CD14-positive monocyte (primary cell): ENCODE results near the gene AK6. TPM values are rescaled to one million over a fixed set of nuclear protein-coding genes. Genes with fewer than 3 reads are reported as not detected.

Experiments used
- DNase-seq, 3 donors: peaks; one replicate each; pipeline ENCODE4 v3.0.0-alpha.2; 2011 to 2022
- H2AFZ ChIP-seq: 2 replicates; pipeline ENCODE4 v1.6.0; 2012; ENCODE audit warnings: mild to moderate bottlenecking, low read depth, low read length, inconsistent platforms; ENCODE audit not compliant: insufficient read depth, poor library complexity, severe bottlenecking
- H3K27ac ChIP-seq, 2 donors: 1 replicate in 1 of 2; 2 replicates in 1 of 2; pipeline ENCODE4 v1.5.1; 2012 to 2013; ENCODE audit warnings: low read length in 2 of 2, control low read depth in 1 of 2, inconsistent platforms in 1 of 2, low read depth in 1 of 2, mild to moderate bottlenecking in 1 of 2
- H3K27me3 ChIP-seq, 2 donors: one replicate each; pipeline versions ENCODE4 v1.6.0 to v1.6.1; 2011 to 2013; ENCODE audit warnings: low read length in 2 of 2; ENCODE audit not compliant: control insufficient read depth in 2 of 2, insufficient read depth in 2 of 2
- H3K36me3 ChIP-seq, 2 donors: replicated peaks in 1 of 2; 1 replicate in 1 of 2; 2 replicates in 1 of 2; pipeline versions ENCODE4 v1.5.1 to v1.6.1; 2012 to 2013; ENCODE audit warnings: low read length in 2 of 2, control low read depth in 1 of 2, inconsistent platforms in 1 of 2, mild to moderate bottlenecking in 1 of 2; ENCODE audit not compliant: insufficient read depth in 2 of 2, control insufficient read depth in 1 of 2
- H3K4me1 ChIP-seq, 2 donors: 1 replicate in 1 of 2; 2 replicates in 1 of 2; pipeline versions ENCODE4 v1.5.1 to v1.6.1; 2012 to 2013; ENCODE audit warnings: low read length in 2 of 2, control low read depth in 1 of 2, inconsistent platforms in 1 of 2, mild to moderate bottlenecking in 1 of 2, moderate library complexity in 1 of 2; ENCODE audit not compliant: insufficient read depth in 2 of 2, control insufficient read depth in 1 of 2
- H3K4me2 ChIP-seq: replicated peaks from 2 replicates; pipeline ENCODE3; 2012; ENCODE audit warnings: low read length, moderate library complexity, mild to moderate bottlenecking; ENCODE audit not compliant: poor library complexity, severe bottlenecking; ENCODE audit errors: extremely low read depth
- H3K4me3 ChIP-seq, 3 experiments: fragments of 200-600 bp in 1 of 3; sonication (generic) in 1 of 3; replicated peaks in 1 of 3; 1 replicate in 2 of 3; 2 replicates in 1 of 3; pipeline ENCODE4 v1.5.1; 2011 to 2013; ENCODE audit warnings: low read length in 3 of 3, mild to moderate bottlenecking in 3 of 3, control low read depth in 2 of 3, low read depth in 2 of 3, inconsistent platforms in 1 of 3, moderate library complexity in 1 of 3
- H3K79me2 ChIP-seq: 2 replicates; pipeline ENCODE4 v1.6.0; 2012; ENCODE audit warnings: mild to moderate bottlenecking, control low read depth, inconsistent platforms, low read length, moderate library complexity; ENCODE audit not compliant: insufficient read depth
- H3K9ac ChIP-seq: 2 replicates; pipeline ENCODE4 v1.6.0; 2017; ENCODE audit warnings: low read length, mild to moderate bottlenecking; ENCODE audit not compliant: insufficient read depth, poor library complexity, severe bottlenecking
- H3K9me3 ChIP-seq, 2 donors: replicated peaks in 1 of 2; 1 replicate in 1 of 2; 2 replicates in 1 of 2; pipeline versions ENCODE4 v1.5.1 to v1.6.1; 2012 to 2013; ENCODE audit warnings: low read length in 2 of 2, control low read depth in 1 of 2; ENCODE audit not compliant: control insufficient read depth in 1 of 2, insufficient read depth in 1 of 2
- H4K20me1 ChIP-seq: 2 replicates; pipeline ENCODE4 v1.6.0; 2012; ENCODE audit warnings: mild to moderate bottlenecking, low read length, control low read depth, moderate library complexity; ENCODE audit not compliant: insufficient read depth
- H3K27ac Mint-ChIP-seq, 7 donors: one replicate each; pipeline ENCODE4 v1.8.0; 2020; ENCODE audit warnings: mild to moderate bottlenecking in 7 of 7, mixed read lengths in 7 of 7, moderate library complexity in 6 of 7, inconsistent platforms in 2 of 7
- H3K27me3 Mint-ChIP-seq, 3 donors: one replicate each; pipeline ENCODE4 v1.8.0; 2021 to 2022; ENCODE audit warnings: low read depth in 3 of 3, mild to moderate bottlenecking in 3 of 3, mixed read lengths in 3 of 3, moderate library complexity in 3 of 3, inconsistent platforms in 1 of 3
- H3K36me3 Mint-ChIP-seq, 2 donors: one replicate each; pipeline ENCODE4 v1.8.0; 2020; ENCODE audit warnings: mixed read lengths in 2 of 2, inconsistent platforms in 1 of 2, mild to moderate bottlenecking in 1 of 2
- H3K4me1 Mint-ChIP-seq: one replicate; pipeline ENCODE4 v1.8.0; 2020; ENCODE audit warnings: mild to moderate bottlenecking, mixed read lengths
- H3K4me3 Mint-ChIP-seq, 2 donors: one replicate each; pipeline ENCODE4 v1.8.0; 2020; ENCODE audit warnings: mild to moderate bottlenecking in 2 of 2, mixed read lengths in 2 of 2, moderate library complexity in 1 of 2
- H3K9me3 Mint-ChIP-seq, 7 donors: one replicate each; pipeline ENCODE4 v1.8.0; 2020 to 2022; ENCODE audit warnings: mixed read lengths in 7 of 7, mild to moderate bottlenecking in 6 of 7, moderate library complexity in 6 of 7, inconsistent platforms in 2 of 7
- WGBS: methylation state at CpG from one replicate; pipeline ENCODE4 v1.1.5; 2013; ENCODE audit warnings: missing lambda C conversion rate; ENCODE audit not compliant: insufficient coverage; 5-methylcytosine and 5-hydroxymethylcytosine counted together
- intact Hi-C, 2 donors: fragments of 100-400 bp; cut with micrococcal nuclease; formaldehyde crosslinking; loops; one replicate each; pipeline versions ENCODE4 v1.15.0 to v1.15.1; 2023
- polyA plus RNA-seq, 3 donors: library from polyadenylated mRNA; depleted of rRNA in 1 of 3; unstranded in 2 of 3; stranded (reverse) in 1 of 3; fragments of 300-500 nt in 2 of 3; fragments of >200 nt in 1 of 3; fragmentation: Illumina TruSeq in 2 of 3; gene quantifications; 1 replicate in 2 of 3; 2 replicates in 1 of 3; pipeline ENCODE4 v1.2.3, GENCODE V29; 2012 to 2021
- TF ChIP-seq, protein P1 (sequence below): fragments of 200-600 bp; IDR thresholded peaks from one replicate; pipeline ENCODE4 v1.8.0; 2022; ENCODE audit warnings: antibody characterized with exemption, mild to moderate bottlenecking

The AK6 gene
- polyA plus RNA-seq, 3 donors: 7.6 to 50.3 (median 30.6) TPM

DNA sequence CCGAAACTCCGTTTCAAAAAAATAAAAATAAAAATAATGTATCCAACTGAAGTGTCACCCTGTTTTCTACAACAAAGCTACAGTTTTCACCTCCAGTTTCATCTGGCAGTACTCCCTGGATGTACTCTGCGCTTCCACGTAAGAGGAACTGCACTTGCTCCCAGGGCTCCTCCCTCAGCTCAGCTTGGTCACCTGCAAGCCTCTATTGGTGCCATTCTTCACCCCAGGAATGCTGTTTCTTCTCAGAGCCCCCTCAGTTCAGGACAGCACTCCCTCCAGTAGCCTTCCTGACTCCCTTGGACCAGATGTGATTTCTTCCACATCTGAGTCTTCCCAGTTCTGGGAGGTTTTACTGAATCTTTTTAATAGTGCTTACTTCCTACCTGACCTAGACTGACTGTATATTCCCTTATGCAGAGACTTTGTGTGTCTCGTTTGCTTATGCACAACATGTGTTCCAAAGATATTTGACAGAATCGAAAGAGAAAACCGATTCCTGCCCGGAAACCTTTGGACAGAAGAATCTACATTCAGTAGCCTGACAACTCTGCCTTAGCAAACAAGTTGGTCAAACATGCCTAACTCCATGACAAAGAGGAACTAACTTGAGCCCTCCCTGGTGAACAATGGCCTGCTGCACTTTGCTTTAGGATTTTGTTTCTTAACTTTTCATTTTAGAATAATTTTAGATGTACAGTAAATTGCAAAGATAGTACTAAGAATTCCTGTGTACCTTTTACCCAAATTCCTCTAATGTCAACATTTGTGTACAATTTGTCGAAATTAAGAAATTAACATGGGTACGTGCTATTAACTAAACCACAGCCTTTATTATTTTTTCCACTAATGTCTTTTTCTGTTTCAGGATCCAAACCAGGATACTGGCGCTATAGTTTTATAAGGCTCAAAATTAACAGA, 37.5 kb downstream of the AK6 start:
- no peaks in the 10 kb centered on the region for H3K9me3 ChIP-seq
- intact Hi-C loops: loop anchor here (10.0 kb wide), 2 partner anchors 97 to 237 kb away; partner anchors contain the start of genes CDK7 (in 1 of the 2) and SLC30A5 (in 1 of the 2)
- no peaks in the 10 kb centered on the region for H3K79me2 ChIP-seq
- no peaks in the 10 kb centered on the region for H4K20me1 ChIP-seq
- peak overlapping the region; percentile 84 for H2AFZ ChIP-seq
- no peaks in the 10 kb centered on the region for H3K27me3 ChIP-seq
- Mint-ChIP-seq H3K9me3 (no peaks in the 10 kb centered on the region), H3K36me3 (no peaks in the 10 kb centered on the region), H3K27ac (peak overlapping the region in 6 of 7 donors; percentile 11 to 94 (median 42)), H3K27me3 (peaks cover 0 to 2% (median 1%) of the 10 kb centered on the region in 3 donors), H3K4me3 (peak overlapping the region; percentile 88 to 97), H3K4me1 (peaks cover 28% of the 10 kb centered on the region)
- H3K36me3 ChIP-seq: no peaks in the 10 kb centered on the region
- TF ChIP-seq, protein P1, sequence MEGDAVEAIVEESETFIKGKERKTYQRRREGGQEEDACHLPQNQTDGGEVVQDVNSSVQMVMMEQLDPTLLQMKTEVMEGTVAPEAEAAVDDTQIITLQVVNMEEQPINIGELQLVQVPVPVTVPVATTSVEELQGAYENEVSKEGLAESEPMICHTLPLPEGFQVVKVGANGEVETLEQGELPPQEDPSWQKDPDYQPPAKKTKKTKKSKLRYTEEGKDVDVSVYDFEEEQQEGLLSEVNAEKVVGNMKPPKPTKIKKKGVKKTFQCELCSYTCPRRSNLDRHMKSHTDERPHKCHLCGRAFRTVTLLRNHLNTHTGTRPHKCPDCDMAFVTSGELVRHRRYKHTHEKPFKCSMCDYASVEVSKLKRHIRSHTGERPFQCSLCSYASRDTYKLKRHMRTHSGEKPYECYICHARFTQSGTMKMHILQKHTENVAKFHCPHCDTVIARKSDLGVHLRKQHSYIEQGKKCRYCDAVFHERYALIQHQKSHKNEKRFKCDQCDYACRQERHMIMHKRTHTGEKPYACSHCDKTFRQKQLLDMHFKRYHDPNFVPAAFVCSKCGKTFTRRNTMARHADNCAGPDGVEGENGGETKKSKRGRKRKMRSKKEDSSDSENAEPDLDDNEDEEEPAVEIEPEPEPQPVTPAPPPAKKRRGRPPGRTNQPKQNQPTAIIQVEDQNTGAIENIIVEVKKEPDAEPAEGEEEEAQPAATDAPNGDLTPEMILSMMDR: no peak
- H3K27ac ChIP-seq: peak overlapping the region; percentile 53 to 81
- H3K4me3 ChIP-seq: peak overlapping the region; percentile 53 to 87 (median 84)
- H3K4me1 ChIP-seq: peaks cover 20 to 27% of the 10 kb centered on the region in 2 donors
- H3K4me2 ChIP-seq: peak overlapping the region; percentile 75
- peak overlapping the region; percentile 61 for H3K9ac ChIP-seq
- DNase-seq: peak in 2 of 3 donors; percentile 23 to 35
- 34% methylated on average over 6 of the region's 11 CpGs for WGBS

- no peaks in the 10 kb centered on the region for H4K20me1 ChIP-seq
- no peak overlapping the region for H3K4me3 ChIP-seq
- Mint-ChIP-seq H3K36me3 (peaks cover 0 to 2% of the 10 kb centered on the region in 2 donors), H3K27me3 (peaks cover 0 to 1% (median 0%) of the 10 kb centered on the region in 3 donors), H3K9me3 (no peaks in the 10 kb centered on the region), H3K4me3 (no peak overlapping the region), H3K27ac (peak overlapping the region in 1 of 7 donors; percentile 10), H3K4me1 (peaks cover 26% of the 10 kb centered on the region)
- no peak overlapping the region for H3K27ac ChIP-seq
- no peak overlapping the region for H3K9ac ChIP-seq
- H2AFZ ChIP-seq: no peak overlapping the region
- TF ChIP-seq, protein P1: no peak
- H3K4me2 ChIP-seq: no peak overlapping the region
- peaks cover 16 to 27% of the 10 kb centered on the region in 2 donors for H3K4me1 ChIP-seq
- H3K27me3 ChIP-seq: no peaks in the 10 kb centered on the region
- no peak for DNase-seq
- H3K9me3 ChIP-seq: no peaks in the 10 kb centered on the region
- H3K79me2 ChIP-seq: no peaks in the 10 kb centered on the region
- no peaks in the 10 kb centered on the region for H3K36me3 ChIP-seq
- intact Hi-C loops: loop anchor here (10.0 kb wide), 2 partner anchors 95 to 235 kb away; partner anchors contain the start of genes CDK7 (in 1 of the 2) and SLC30A5 (in 1 of the 2)
- 96% methylated on average over 8 of the region's 9 CpGs for WGBS
Observed at GRCh38 chr5:69329905-69330489, 39.3 kb downstream of the AK6 start.
